K562 (cell line): ENCODE data around the gene KXD1. TPM values are rescaled to one million over a fixed set of nuclear protein-coding genes. Genes with fewer than 3 reads are reported as not detected.

Experiments used
- ATAC-seq: fragments of 200-7000 bp; cut with Tn5 transposase; 3 replicates; pipeline ENCODE4 v1.9.1; 2020; ENCODE audit warnings: moderate library complexity
- BruUV-seq: library from RNA; stranded (reverse); fragments of 400-500 nt; replicated peaks from 2 replicates; lab custom pipeline; 2021; lab: Mats Ljungman, UMichigan
- CTCF ChIA-PET: fragments of 300-600 bp; formaldehyde crosslinking; extraction: SDS; loops from one replicate; lab custom pipeline; 2021; ENCODE audit warnings: low intra/inter-chr PET ratio; lab: Yijun Ruan, JAX
- POLR2A ChIA-PET: fragments of 300-600, 350-650 bp; sonication (Branson Sonifier 250); formaldehyde crosslinking; extraction: SDS; loops from one replicate; lab custom pipeline; 2021; ENCODE audit warnings: antibody characterized with exemption, inconsistent platforms; lab: Yijun Ruan, JAX
- DNase-seq, 4 experiments: peaks; one replicate each; pipeline versions ENCODE4 v3.0.0 to v3.0.0-alpha.2; 2011 to 2018; ENCODE audit warnings: low spot score in 3 of 4, mixed read lengths in 3 of 4; ENCODE audit errors: extremely low read depth in 1 of 4
- FAIRE-seq: peaks from 2 replicates; lab custom pipeline; 2011; peaks lifted over from hg19 to GRCh38; lab: Jason Lieb, UNC
- H2AFZ ChIP-seq: 2 replicates; pipeline ENCODE4 v1.6.0; 2011; ENCODE audit warnings: low read depth, low read length, control low read depth, inconsistent platforms
- H3K27ac ChIP-seq: fragments of 200-600 bp; 3 replicates; pipeline ENCODE4 v1.8.0; 2011; ENCODE audit warnings: low read depth, mild to moderate bottlenecking, control low read depth, inconsistent platforms, low read length, moderate library complexity, mixed read lengths; ENCODE audit errors: extremely low read depth
- H3K27me3 ChIP-seq, 2 experiments: fragments of 300-600 bp in 1 of 2; 2 replicates in 1 of 2; 3 replicates in 1 of 2; pipeline versions ENCODE4 v1.6.0 to v1.8.0; 2011; ENCODE audit warnings: inconsistent platforms in 2 of 2, low read length in 2 of 2, mild to moderate bottlenecking in 1 of 2, mixed read lengths in 1 of 2, moderate library complexity in 1 of 2; ENCODE audit not compliant: control insufficient read depth in 2 of 2, insufficient read depth in 2 of 2
- H3K36me3 ChIP-seq: fragments of 300-600 bp; 3 replicates; pipeline ENCODE4 v1.8.0; 2011; ENCODE audit warnings: mild to moderate bottlenecking, low read length, inconsistent platforms; ENCODE audit not compliant: control insufficient read depth, insufficient read depth
- H3K4me1 ChIP-seq, 2 experiments: fragments of 200-600 bp in 1 of 2; replicated peaks in 1 of 2; 2 replicates in 1 of 2; 3 replicates in 1 of 2; pipeline versions ENCODE4 v1.5.1 to v1.8.0; 2011; ENCODE audit warnings: inconsistent platforms in 2 of 2, low read length in 2 of 2, mild to moderate bottlenecking in 1 of 2, mixed read lengths in 1 of 2, moderate library complexity in 1 of 2; ENCODE audit not compliant: control insufficient read depth in 2 of 2, insufficient read depth in 2 of 2
- H3K4me2 ChIP-seq: 2 replicates; pipeline ENCODE4 v1.6.1; 2011; ENCODE audit warnings: low read length, control low read depth, inconsistent platforms, mixed read lengths; ENCODE audit not compliant: insufficient read depth
- H3K4me3 ChIP-seq: fragments of 200-600 bp; sonication (generic), shearing (Covaris generic); 2 replicates; pipeline ENCODE4 v1.5.1; 2016; ENCODE audit warnings: control low read depth, inconsistent platforms
- H3K79me2 ChIP-seq: fragments of 200-600 bp; 3 replicates; pipeline ENCODE4 v1.8.0; 2011; ENCODE audit warnings: low read length, inconsistent platforms; ENCODE audit not compliant: control insufficient read depth, insufficient read depth
- H3K9ac ChIP-seq, 2 experiments: 2 replicates each; pipeline versions ENCODE4 v1.6.0 to v1.6.1; 2011; ENCODE audit warnings: low read depth in 2 of 2, low read length in 2 of 2, control low read depth in 1 of 2, inconsistent platforms in 1 of 2, mild to moderate bottlenecking in 1 of 2, mixed read lengths in 1 of 2; ENCODE audit not compliant: insufficient read depth in 1 of 2
- H3K9me1 ChIP-seq: one replicate; pipeline ENCODE4 v1.6.0; 2011; ENCODE audit warnings: inconsistent platforms, mild to moderate bottlenecking, low read length, moderate library complexity; ENCODE audit not compliant: control insufficient read depth, insufficient read depth
- H3K9me3 ChIP-seq: replicated peaks from 2 replicates; pipeline ENCODE4 v1.5.1; 2011; ENCODE audit warnings: low read depth, low read length, inconsistent platforms; ENCODE audit not compliant: control insufficient read depth, insufficient read depth
- H4K20me1 ChIP-seq: replicated peaks from 2 replicates; pipeline ENCODE4 v1.6.1; 2011; ENCODE audit warnings: low read length, inconsistent platforms, mixed read lengths; ENCODE audit not compliant: control insufficient read depth, insufficient read depth
- BCL6 ChIP-seq: fragments of 250-450 bp; sonication (Bioruptor Pico); IDR thresholded peaks from 2 replicates; pipeline ENCODE4 v1.4.0; 2020
- CEBPB ChIP-seq: fragments of 450-650 bp; IDR thresholded peaks from 2 replicates; pipeline ENCODE4 v1.6.1; 2016; ENCODE audit warnings: missing genetic modification characterization, missing compliant biosample characterization
- DNMT1 ChIP-seq: fragments of 450-650 bp; IDR thresholded peaks from 2 replicates; pipeline ENCODE4 v1.6.1; 2016; ENCODE audit warnings: antibody characterized with exemption, mild to moderate bottlenecking
- E2F3 ChIP-seq: fragments of 250-450 bp; sonication (Bioruptor Pico); IDR thresholded peaks from 2 replicates; pipeline ENCODE4 v1.4.0; 2020; ENCODE audit warnings: mild to moderate bottlenecking
- EZH2 ChIP-seq: IDR thresholded peaks from 2 replicates; pipeline ENCODE4 v1.6.1; 2012; ENCODE audit warnings: low read depth, mild to moderate bottlenecking, inconsistent platforms, low read length, borderline replicate concordance
- HINFP ChIP-seq: fragments of 450-650 bp; conservative IDR thresholded peaks from 2 replicates; pipeline ENCODE4 v1.6.1; 2016; ENCODE audit warnings: missing genetic modification characterization, low read depth, mild to moderate bottlenecking, control low read depth, missing compliant biosample characterization
- KLF10 ChIP-seq: fragments of 250-450 bp; sonication (Bioruptor Pico); IDR thresholded peaks from 2 replicates; pipeline ENCODE4 v1.6.1; 2021; ENCODE audit warnings: matching md5 sums
- NFYB ChIP-seq: IDR thresholded peaks from 2 replicates; pipeline ENCODE4 v1.6.1; 2011; ENCODE audit warnings: mild to moderate bottlenecking, moderate library complexity; ENCODE audit not compliant: insufficient read length; ENCODE audit errors: extremely low read depth
- PRMT5 ChIP-seq: sonication (generic); formaldehyde crosslinking; IDR thresholded peaks from 2 replicates; pipeline ENCODE4 v1.5.0; 2020; ENCODE audit warnings: missing genetic modification reagents
- SUPT5H ChIP-seq: fragments of 450-650 bp; IDR thresholded peaks from 2 replicates; pipeline ENCODE4 v1.6.1; 2016
- TAF9B ChIP-seq: fragments of 450-650 bp; IDR thresholded peaks from 2 replicates; pipeline ENCODE4 v1.6.1; 2018; ENCODE audit warnings: mild to moderate bottlenecking; ENCODE audit not compliant: partially characterized antibody
- TFAM ChIP-seq: fragments of 250-450 bp; sonication (Bioruptor Pico); conservative IDR thresholded peaks from 2 replicates; pipeline ENCODE4 v1.5.0; 2021; ENCODE audit warnings: mild to moderate bottlenecking, moderate library complexity
- TGIF2 ChIP-seq: sonication (generic); formaldehyde crosslinking; IDR thresholded peaks from 2 replicates; pipeline ENCODE4 v1.8.1; 2022; ENCODE audit warnings: mild to moderate bottlenecking, missing genetic modification reagents, moderate library complexity
- WGBS: fragments of 100-300 bp; shearing (Covaris generic); methylation state at CpG from one replicate; pipeline ENCODE4 v1.1.6; 2016; ENCODE audit warnings: low coverage, mixed read lengths; ENCODE audit not compliant: insufficient coverage; ENCODE audit errors: missing lambda C conversion rate; 5-methylcytosine and 5-hydroxymethylcytosine counted together
- in situ Hi-C: fragments of 300-500 bp; cut with MboI; formaldehyde crosslinking; loops from 4 replicates; pipeline ENCODE4 v1.15.0; 2018; ENCODE audit warnings: inconsistent platforms, mixed read lengths
- intact Hi-C: fragments of 100-400 bp; cut with micrococcal nuclease; formaldehyde crosslinking; loops from 2 replicates; pipeline ENCODE4 v1.14.2; 2022
- polyA plus RNA-seq, 8 experiments: library from polyadenylated mRNA; depleted of rRNA in 4 of 8; stranded (reverse) in 5 of 8; unstranded in 3 of 8; fragments of >200 nt; fragmentation: Nextera tagmentation in 2 of 8; fragmentation: Illumina TruSeq in 1 of 8; extraction: Ambion mirVana in 2 of 8; extraction: Trizol in 1 of 8; gene quantifications; 2 replicates each; pipeline versions ENCODE4 v1.2.1 to v1.2.3, GENCODE V29; 2011 to 2014; ENCODE audit warnings: inconsistent platforms in 1 of 8, missing spikeins in 1 of 8
- total RNA-seq, 7 experiments: library from RNA; depleted of rRNA in 6 of 7; stranded (reverse); fragments of >200 nt in 6 of 7; fragmentation: Illumina TruSeq in 2 of 7; extraction: Trizol in 2 of 7; gene quantifications; 2 replicates each; pipeline versions ENCODE4 v1.2.1 to v1.2.3, GENCODE V29; 2011 to 2021; ENCODE audit warnings: low replicate concordance in 1 of 7
- TF ChIP-seq, protein P1 (sequence below): IDR thresholded peaks from 3 replicates; pipeline ENCODE4 v1.6.1; 2011; ENCODE audit warnings: borderline replicate concordance, mild to moderate bottlenecking, moderate library complexity; ENCODE audit not compliant: insufficient read length; ENCODE audit errors: extremely low read depth
- TF ChIP-seq, protein P2 (sequence below): sonication (generic); IDR thresholded peaks from 2 replicates; pipeline ENCODE4 v1.6.1; 2016

KXD1 gene
- total and polyA plus RNA-seq, 9 of the 15 experiments (the other 6 are each of a cell fraction or from before 2014, with no cell fraction given), result 21.9 to 210 (median 118) TPM

- in situ Hi-C loops (no loop called here), intact Hi-C loops (no loop called here)
- H3K79me2 ChIP-seq, result no peaks in the 10 kb centered on the region
- 25% methylated on average over 13 of the region's 26 CpGs for WGBS
- ATAC-seq (no peak), FAIRE-seq (no peak), DNase-seq (no peak)
- H3K9me1 ChIP-seq, result no peaks in the 10 kb centered on the region
- H4K20me1 ChIP-seq, result peaks cover 16% of the 10 kb centered on the region
- H3K4me3 ChIP-seq, result no peak overlapping the region
- peaks cover 23 to 43% of the 10 kb centered on the region in 2 experiments for H3K27me3 ChIP-seq
- H3K36me3 ChIP-seq, result no peaks in the 10 kb centered on the region
- no peak overlapping the region for H3K27ac ChIP-seq
- no peak overlapping the region for H2AFZ ChIP-seq
- ChIA-PET CTCF (no interaction called here), POLR2A (interaction anchor here (0.7 kb wide), 1 partner anchor 12 kb away, joined by 3 read pairs; no protein-coding TSS in a partner anchor)
- H3K4me2 ChIP-seq, result no peak overlapping the region
- no TSS peak for BruUV-seq
- H3K9me3 ChIP-seq, result no peaks in the 10 kb centered on the region
- peaks cover 0 to 49% of the 10 kb centered on the region in 2 experiments; a peak in 2 of 5 replicates for H3K4me1 ChIP-seq
- H3K9ac ChIP-seq, result no peak overlapping the region
- no peak for TF ChIP-seq EZH2
- TF ChIP-seq NFYB, result no peak
- TF ChIP-seq, protein P1, sequence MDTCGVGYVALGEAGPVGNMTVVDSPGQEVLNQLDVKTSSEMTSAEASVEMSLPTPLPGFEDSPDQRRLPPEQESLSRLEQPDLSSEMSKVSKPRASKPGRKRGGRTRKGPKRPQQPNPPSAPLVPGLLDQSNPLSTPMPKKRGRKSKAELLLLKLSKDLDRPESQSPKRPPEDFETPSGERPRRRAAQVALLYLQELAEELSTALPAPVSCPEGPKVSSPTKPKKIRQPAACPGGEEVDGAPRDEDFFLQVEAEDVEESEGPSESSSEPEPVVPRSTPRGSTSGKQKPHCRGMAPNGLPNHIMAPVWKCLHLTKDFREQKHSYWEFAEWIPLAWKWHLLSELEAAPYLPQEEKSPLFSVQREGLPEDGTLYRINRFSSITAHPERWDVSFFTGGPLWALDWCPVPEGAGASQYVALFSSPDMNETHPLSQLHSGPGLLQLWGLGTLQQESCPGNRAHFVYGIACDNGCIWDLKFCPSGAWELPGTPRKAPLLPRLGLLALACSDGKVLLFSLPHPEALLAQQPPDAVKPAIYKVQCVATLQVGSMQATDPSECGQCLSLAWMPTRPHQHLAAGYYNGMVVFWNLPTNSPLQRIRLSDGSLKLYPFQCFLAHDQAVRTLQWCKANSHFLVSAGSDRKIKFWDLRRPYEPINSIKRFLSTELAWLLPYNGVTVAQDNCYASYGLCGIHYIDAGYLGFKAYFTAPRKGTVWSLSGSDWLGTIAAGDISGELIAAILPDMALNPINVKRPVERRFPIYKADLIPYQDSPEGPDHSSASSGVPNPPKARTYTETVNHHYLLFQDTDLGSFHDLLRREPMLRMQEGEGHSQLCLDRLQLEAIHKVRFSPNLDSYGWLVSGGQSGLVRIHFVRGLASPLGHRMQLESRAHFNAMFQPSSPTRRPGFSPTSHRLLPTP, result no peak
- TF ChIP-seq TFAM (CRISPR knock-in tag), result no peak
- TF ChIP-seq, protein P2, sequence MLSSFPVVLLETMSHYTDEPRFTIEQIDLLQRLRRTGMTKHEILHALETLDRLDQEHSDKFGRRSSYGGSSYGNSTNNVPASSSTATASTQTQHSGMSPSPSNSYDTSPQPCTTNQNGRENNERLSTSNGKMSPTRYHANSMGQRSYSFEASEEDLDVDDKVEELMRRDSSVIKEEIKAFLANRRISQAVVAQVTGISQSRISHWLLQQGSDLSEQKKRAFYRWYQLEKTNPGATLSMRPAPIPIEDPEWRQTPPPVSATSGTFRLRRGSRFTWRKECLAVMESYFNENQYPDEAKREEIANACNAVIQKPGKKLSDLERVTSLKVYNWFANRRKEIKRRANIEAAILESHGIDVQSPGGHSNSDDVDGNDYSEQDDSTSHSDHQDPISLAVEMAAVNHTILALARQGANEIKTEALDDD, result no peak
- no peak for TF ChIP-seq DNMT1
- TF ChIP-seq KLF10 (CRISPR knock-in tag), result no peak
- no peak for TF ChIP-seq CEBPB
- no peak for TF ChIP-seq SUPT5H
- TF ChIP-seq TAF9B, result no peak
- no peak for TF ChIP-seq HINFP
- TF ChIP-seq PRMT5 (CRISPR knock-in tag), result no peak
- no peak for TF ChIP-seq TGIF2
- no peak for TF ChIP-seq BCL6
- TF ChIP-seq E2F3 (CRISPR knock-in tag), result no peak
These were observed 46.5 kb downstream of the KXD1 start for GRCh38 chr19:18603958-18604819.
